Liver (tissue), 9 donors: Measurements from ENCODE around the gene RNF112. TPM values are rescaled to one million over a fixed set of nuclear protein-coding genes. Genes with fewer than 3 reads are reported as not detected.

Source experiments
- DNase-seq: peaks from one replicate; pipeline ENCODE4 v3.0.0-alpha.2; 2017; ENCODE audit warnings: low spot score
- H3K27ac ChIP-seq, 2 donors: one replicate each; pipeline ENCODE4 v1.7.0; 2013; ENCODE audit warnings: inconsistent platforms in 2 of 2, low read length in 2 of 2, control low read depth in 1 of 2, low read depth in 1 of 2, mild to moderate bottlenecking in 1 of 2
- H3K27me3 ChIP-seq, 4 donors: one replicate each; pipeline versions ENCODE4 v1.6.1 to v1.7.0; 2013; ENCODE audit warnings: low read length in 3 of 4, inconsistent platforms in 1 of 4, mild to moderate bottlenecking in 1 of 4, moderate library complexity in 1 of 4; ENCODE audit not compliant: control insufficient read depth in 4 of 4, insufficient read depth in 4 of 4
- H3K36me3 ChIP-seq, 4 donors: one replicate each; pipeline versions ENCODE4 v1.6.1 to v1.7.0; 2013; ENCODE audit warnings: low read length in 3 of 4, mild to moderate bottlenecking in 3 of 4, low read depth in 1 of 4, moderate library complexity in 1 of 4; ENCODE audit not compliant: control insufficient read depth in 4 of 4, insufficient read depth in 3 of 4
- H3K4me1 ChIP-seq, 4 donors: one replicate each; pipeline versions ENCODE4 v1.6.1 to v1.7.0; 2013; ENCODE audit warnings: low read length in 3 of 4, mild to moderate bottlenecking in 3 of 4, moderate library complexity in 1 of 4; ENCODE audit not compliant: control insufficient read depth in 4 of 4, insufficient read depth in 4 of 4
- H3K4me3 ChIP-seq, 3 donors: one replicate each; pipeline versions ENCODE4 v1.6.1 to v1.7.0; 2013; ENCODE audit warnings: low read length in 3 of 3, control low read depth in 1 of 3, low read depth in 1 of 3, mild to moderate bottlenecking in 1 of 3
- H3K9ac ChIP-seq, 2 donors: one replicate each; pipeline ENCODE4 v1.7.0; 2013; ENCODE audit warnings: low read length in 2 of 2, mild to moderate bottlenecking in 2 of 2, moderate library complexity in 2 of 2, control low read depth in 1 of 2, low read depth in 1 of 2
- H3K9me3 ChIP-seq, 4 donors: one replicate each; pipeline versions ENCODE4 v1.6.1 to v1.7.0; 2013; ENCODE audit warnings: low read length in 3 of 4; ENCODE audit not compliant: control insufficient read depth in 4 of 4
- ATF3 ChIP-seq: IDR thresholded peaks from 2 replicates; pipeline ENCODE4 v1.6.1; 2016; ENCODE audit warnings: antibody characterized with exemption
- CTCF ChIP-seq: fragments of 150-350 bp; IDR thresholded peaks from 2 replicates; pipeline ENCODE4 v1.5.1; 2017; ENCODE audit warnings: improper control_type of control experiment, low read depth, low read length; ENCODE audit not compliant: missing input control
- EGR1 ChIP-seq, 2 donors: IDR thresholded peaks; 2 replicates each; pipeline ENCODE4 v1.6.1; 2016 to 2018; ENCODE audit warnings: antibody characterized with exemption in 2 of 2, low read depth in 2 of 2
- GABPA ChIP-seq, 2 donors: IDR thresholded peaks in 1 of 2; conservative IDR thresholded peaks in 1 of 2; 2 replicates each; pipeline ENCODE4 v1.6.1; 2016; ENCODE audit warnings: antibody characterized with exemption in 2 of 2, mild to moderate bottlenecking in 1 of 2, moderate library complexity in 1 of 2
- HNF4G ChIP-seq: IDR thresholded peaks from 2 replicates; pipeline ENCODE4 v1.6.1; 2016; ENCODE audit warnings: antibody characterized with exemption
- JUND ChIP-seq, 2 donors: IDR thresholded peaks; 2 replicates each; pipeline ENCODE4 v1.6.1; 2016; ENCODE audit warnings: antibody characterized with exemption in 2 of 2
- MAX ChIP-seq: IDR thresholded peaks from 2 replicates; pipeline ENCODE4 v1.6.1; 2016; ENCODE audit warnings: antibody characterized with exemption
- NR2F2 ChIP-seq: IDR thresholded peaks from 2 replicates; pipeline ENCODE4 v1.6.1; 2016; ENCODE audit warnings: antibody characterized with exemption
- REST ChIP-seq: IDR thresholded peaks from 2 replicates; pipeline ENCODE4 v1.6.1; 2016; ENCODE audit warnings: antibody characterized with exemption, mild to moderate bottlenecking
- SP1 ChIP-seq: IDR thresholded peaks from 2 replicates; pipeline ENCODE4 v1.6.1; 2018; ENCODE audit warnings: antibody characterized with exemption, mild to moderate bottlenecking
- TAF1 ChIP-seq: conservative IDR thresholded peaks from 2 replicates; pipeline ENCODE4 v1.6.1; 2016; ENCODE audit warnings: antibody characterized with exemption, mild to moderate bottlenecking
- YY1 ChIP-seq: IDR thresholded peaks from 2 replicates; pipeline ENCODE4 v1.6.1; 2016; ENCODE audit warnings: antibody characterized with exemption, mild to moderate bottlenecking
- ZBTB33 ChIP-seq: IDR thresholded peaks from 2 replicates; pipeline ENCODE4 v1.6.1; 2016; ENCODE audit warnings: antibody characterized with exemption
- WGBS: extraction: QIAGEN DNeasy Blood & Tissue Kit; methylation state at CpG from one replicate; pipeline ENCODE4 v1.1.7; 2013; 5-methylcytosine and 5-hydroxymethylcytosine counted together
- polyA plus RNA-seq, 2 donors: library from polyadenylated mRNA; stranded (reverse) in 1 of 2; unstranded in 1 of 2; fragments of 200-250 nt in 1 of 2; fragments of >200 nt in 1 of 2; fragmentation: Nextera tagmentation in 1 of 2; extraction: Ambion mirVana in 1 of 2; gene quantifications; one replicate each; pipeline versions ENCODE4 v1.2.1 to v1.2.3, GENCODE V29; 2013 to 2015
- total RNA-seq, 2 donors: library from RNA; depleted of rRNA; stranded (reverse); fragments of >200 nt; gene quantifications; one replicate each; pipeline ENCODE4 v1.2.3, GENCODE V29; 2014
- donor health status: healthy.
- donor health status: healthy.
- donor health status: healthy.
- donor health status: healthy.
- donor health status: healthy.

The RNF112 gene
- total and polyA plus RNA-seq, 4 donors = 0.04 to 0.42 (median 0.20) TPM

- Histone ChIP-seq H3K4me1 (no peaks in the 10 kb centered on the region), H3K36me3 (no peaks in the 10 kb centered on the region), H3K9ac (no peak overlapping the region), H3K27ac (no peak overlapping the region), H3K27me3 (no peaks in the 10 kb centered on the region), H3K4me3 (no peak overlapping the region), H3K9me3 (no peaks in the 10 kb centered on the region)
- WGBS = 87% methylated on average over 3 of the region's 3 CpGs
- no peak for TF ChIP-seq SP1
- TF ChIP-seq ZBTB33 = no peak
- TF ChIP-seq NR2F2 = no peak
- TF ChIP-seq GABPA (IDR thresholded peaks at IDR 0.05 in 1 of 2, conservative IDR thresholded peaks at IDR 0.05 in 1 of 2) = no peak
- no peak for TF ChIP-seq REST
- no peak for TF ChIP-seq ATF3
- no peak for DNase-seq
Measured at GRCh38 chr17:19409509-19409908, 1.5 kb upstream of the RNF112 start.

GRCh38 chr17:19410091-19410490 lies 941 bp upstream of the RNF112 start:
- no peak overlapping the region for H3K4me3 ChIP-seq
- 92% methylated on average over 6 of the region's 6 CpGs for WGBS
- no peak overlapping the region for H3K27ac ChIP-seq
- no peak for DNase-seq
- no peaks in the 10 kb centered on the region for H3K27me3 ChIP-seq
- H3K9ac ChIP-seq = no peak overlapping the region
- H3K36me3 ChIP-seq = no peaks in the 10 kb centered on the region
- TF ChIP-seq EGR1 (IDR thresholded peaks at IDR 0.05; ENCODE audit: low read depth in 2 of 2) (no peak), SP1 (no peak), YY1 (no peak), JUND (IDR thresholded peaks at IDR 0.05) (no peak), ATF3 (no peak), TAF1 (no peak), ZBTB33 (no peak), REST (no peak), NR2F2 (no peak), MAX (no peak), CTCF (no peak), HNF4G (no peak), GABPA (IDR thresholded peaks at IDR 0.05 in 1 of 2, conservative IDR thresholded peaks at IDR 0.05 in 1 of 2) (no peak)
- no peaks in the 10 kb centered on the region for H3K4me1 ChIP-seq
- H3K9me3 ChIP-seq = no peaks in the 10 kb centered on the region
